ENCODE measurements around the gene MLST8.

Gene MLST8

GRCh38 chr16:2250652-2251295 is 45.5 kb downstream of the MLST8 start (continued):
- no peak for TF ChIP-seq ZNF518A (tag by site-specific recombination; conservative IDR thresholded peaks at IDR 0.05; ENCODE audit: low read depth)
- no peak for TF ChIP-seq ZNF214 (tag by site-specific recombination; IDR thresholded peaks at IDR 0.05; ENCODE audit: borderline replicate concordance)
- no peak for TF ChIP-seq ZNF621 (tag by site-specific recombination; IDR thresholded peaks at IDR 0.05)
- no peak for TF ChIP-seq ZNF416 (tag by site-specific recombination; IDR thresholded peaks at IDR 0.05)
- no peak for TF ChIP-seq ZNF548 (tag by site-specific recombination; IDR thresholded peaks at IDR 0.05)
- TF ChIP-seq ZNF530 (tag by site-specific recombination; IDR thresholded peaks at IDR 0.05; ENCODE audit: low read depth) = no peak
- TF ChIP-seq ZNF37A (tag by site-specific recombination; IDR thresholded peaks at IDR 0.05) = no peak
- TF ChIP-seq ZNF112 (tag by site-specific recombination; IDR thresholded peaks at IDR 0.05) = no peak
- no peak for TF ChIP-seq ZNF155 (tag by site-specific recombination; IDR thresholded peaks at IDR 0.05)
- no peak for TF ChIP-seq ZNF610 (tag by site-specific recombination; IDR thresholded peaks at IDR 0.05; ENCODE audit: borderline replicate concordance)
- no peak for TF ChIP-seq GLI2 (tag by site-specific recombination; IDR thresholded peaks at IDR 0.05; ENCODE audit: borderline replicate concordance, low read depth)
- TF ChIP-seq KLF9 (tag by site-specific recombination; IDR thresholded peaks at IDR 0.05; ENCODE audit: low read depth) = peak; percentile 58; the same call in 1 of the 2 replicates
- no peak for TF ChIP-seq ZNF514 (tag by site-specific recombination; IDR thresholded peaks at IDR 0.05)
- no peak for TF ChIP-seq ZNF184 (tag by site-specific recombination; IDR thresholded peaks at IDR 0.05)
- TF ChIP-seq ZNF585B (tag by site-specific recombination; IDR thresholded peaks at IDR 0.05) = no peak

- H3K4me3 ChIP-seq (ENCODE audit: low read depth, low read length) = peak within 1 kb of the TSS; percentile 78
- H3K4me1 ChIP-seq (ENCODE audit: control insufficient read depth, insufficient read depth, low read length) = peaks cover 7% of the 10 kb centered on the region
- H3K27ac ChIP-seq (ENCODE audit: extremely low read depth, low read depth, low read length) = peak within 1 kb of the TSS; percentile 91
- peaks cover 43 to 56% of the 10 kb centered on the region in 2 experiments for H3K36me3 ChIP-seq (ENCODE audit: control insufficient read depth in 2 of 2, insufficient read depth in 1 of 2, low read length in 2 of 2)
- CTCF ChIA-PET = interaction anchor here (0.6 to 1.9 kb wide), 8 partner anchors 10 to 322 kb away, joined by 3 to 14 read pairs (median 4); partner anchors contain the start of genes PGP and TRAF7
- no peaks in the 10 kb centered on the region for H3K9me3 ChIP-seq (ENCODE audit: control insufficient read depth, insufficient read depth, low read depth, low read length)
- POLR2A ChIA-PET = interaction anchor here (0.6 to 3.7 kb wide), 30 partner anchors 8 to 351 kb away, joined by 3 to 48 read pairs (median 6); partner anchors contain the start of genes AMDHD2, CCNF, DNASE1L2 and E4F1
- TF ChIP-seq ZNF555 (tag by site-specific recombination; conservative IDR thresholded peaks at IDR 0.05) (no peak), ZBTB21 (tag by site-specific recombination; IDR thresholded peaks at IDR 0.05) (no peak), ZNF302 (tag by site-specific recombination; IDR thresholded peaks at IDR 0.05; ENCODE audit: low read depth) (no peak), ZEB2 (tag by site-specific recombination; IDR thresholded peaks at IDR 0.05) (peak; percentile 99), ZNF426 (tag by site-specific recombination; IDR thresholded peaks at IDR 0.05) (no peak), ZNF398 (tag by site-specific recombination; IDR thresholded peaks at IDR 0.05) (peak; percentile 22; the same call in 1 of the 2 replicates), ZNF449 (tag by site-specific recombination; IDR thresholded peaks at IDR 0.05) (peak; percentile 63; the same call in 1 of the 2 replicates), ZNF223 (tag by site-specific recombination; IDR thresholded peaks at IDR 0.05) (peak; percentile 99), ZNF561 (tag by site-specific recombination; IDR thresholded peaks at IDR 0.05; ENCODE audit: borderline replicate concordance) (peak; percentile 99), ZNF292 (tag by site-specific recombination; IDR thresholded peaks at IDR 0.05; ENCODE audit: borderline replicate concordance, low read depth) (no peak), ZNF549 (tag by site-specific recombination; IDR thresholded peaks at IDR 0.05) (no peak), ZFP69B (tag by site-specific recombination; IDR thresholded peaks at IDR 0.05) (peak; percentile 65)
These were observed 46.2 kb downstream of the MLST8 start, which contains the start of gene ECI1 for GRCh38 chr16:2251296-2252111. Gene ECI1, minus strand, starts transcription at chr16:2251587. Its CDS starts 21 bp downstream, at chr16:2251566.

All from HEK293 (cell line).